GM12892 (cell line): ENCODE measurements around the gene S100Z.
"Not testable (repeated sequence)": the region's sequence is repeated elsewhere in the genome, so short reads cannot be mapped to it uniquely, and the experiment has no call there.

ENCODE experiments used
- DNase-seq: peaks from one replicate; pipeline ENCODE4 v3.0.0; 2011; ENCODE audit not compliant: insufficient read length
- FAIRE-seq: peaks from 2 replicates; lab custom pipeline; 2011; peaks lifted over from hg19 to GRCh38; lab: Jason Lieb, UNC
- POLR2A ChIP-seq: IDR thresholded peaks from 2 replicates; pipeline ENCODE4 v1.6.1; 2011; ENCODE audit warnings: low read depth, low read length, control low read depth
- POLR2AphosphoS5 ChIP-seq: IDR thresholded peaks from 2 replicates; pipeline ENCODE4 v1.6.1; 2011; ENCODE audit warnings: low read depth, low read length, control low read depth
- TAF1 ChIP-seq: IDR thresholded peaks from 2 replicates; pipeline ENCODE4 v1.6.1; 2011; ENCODE audit warnings: low read depth, mild to moderate bottlenecking, control low read depth, low read length, borderline replicate concordance

Gene S100Z

GRCh38 chr5:76838481-76839261 lies 11.1 kb upstream of the S100Z start:
- no peak for FAIRE-seq
- TF ChIP-seq POLR2A (no peak), TAF1 (no peak), POLR2AphosphoS5 (no peak)

GRCh38 chr5:76841361-76841760 lies 8.5 kb upstream of the S100Z start:
- TF ChIP-seq POLR2AphosphoS5 (no peak), TAF1 (no peak), POLR2A (no peak)

More at GRCh38 chr5:76838481-76839261, 11.1 kb upstream of the S100Z start:
- DNase-seq, result no peak

GRCh38 chr5:76845890-76846289 lies 3.9 kb upstream of the S100Z start:
- TF ChIP-seq POLR2A, result no peak
- no peak for TF ChIP-seq TAF1
- no peak for TF ChIP-seq POLR2AphosphoS5
- DNase-seq (no peak), FAIRE-seq (no peak)

More at GRCh38 chr5:76841361-76841760, 8.5 kb upstream of the S100Z start:
- FAIRE-seq, result no peak
- DNase-seq, result no peak

GRCh38 chr5:76850543-76851145 lies 830 bp downstream of the S100Z start:
- FAIRE-seq, result no peak
- DNase-seq, result no peak
- no peak for TF ChIP-seq TAF1
- TF ChIP-seq POLR2A, result no peak
- no peak for TF ChIP-seq POLR2AphosphoS5

- FAIRE-seq (no peak), DNase-seq (no peak)
- TF ChIP-seq TAF1 (no peak), POLR2AphosphoS5 (no peak), POLR2A (no peak)
Observed at GRCh38 chr5:76851728-76852369, 2.0 kb downstream of the S100Z start.

GRCh38 chr5:76852772-76853171 lies 3.0 kb downstream of the S100Z start:
- DNase-seq (no peak), FAIRE-seq (no peak)
- no peak for TF ChIP-seq TAF1

GRCh38 chr5:76853741-76854140 lies 3.9 kb downstream of the S100Z start:
- not testable (repeated sequence) for DNase-seq, FAIRE-seq

- FAIRE-seq (peak; percentile 14), DNase-seq (no peak)
- no peak for TF ChIP-seq POLR2AphosphoS5
Observed at GRCh38 chr5:76854644-76855043, 4.8 kb downstream of the S100Z start.

- not testable (repeated sequence) for DNase-seq
Observed at GRCh38 chr5:76855501-76855900, 5.7 kb downstream of the S100Z start.

GRCh38 chr5:76855961-76856360 lies 6.1 kb downstream of the S100Z start:
- FAIRE-seq, result peak; percentile 66
- DNase-seq, result no peak
- no peak for TF ChIP-seq POLR2A
- TF ChIP-seq POLR2AphosphoS5, result no peak
- TF ChIP-seq TAF1, result no peak

More at GRCh38 chr5:76855501-76855900, 5.7 kb downstream of the S100Z start:
- FAIRE-seq, result not testable (repeated sequence)

- FAIRE-seq, result not testable (repeated sequence)
Observed at GRCh38 chr5:76856800-76857199, 7.0 kb downstream of the S100Z start.

GRCh38 chr5:76859591-76860247 lies 9.9 kb downstream of the S100Z start:
- no peak for TF ChIP-seq POLR2A
- no peak for TF ChIP-seq TAF1
- no peak for TF ChIP-seq POLR2AphosphoS5
- DNase-seq, result no peak
- FAIRE-seq, result no peak

More at GRCh38 chr5:76856800-76857199, 7.0 kb downstream of the S100Z start:
- DNase-seq, result not testable (repeated sequence)
